HepG2 (cell line): Measurements from ENCODE around the gene FMNL2. TPM values are rescaled to one million over a fixed set of nuclear protein-coding genes. Genes with fewer than 3 reads are reported as not detected.

Source experiments
- ATM ChIP-seq: fragments of 450-650 bp; IDR thresholded peaks from 2 replicates; pipeline ENCODE4 v1.7.1; 2017; ENCODE audit warnings: mild to moderate bottlenecking, borderline replicate concordance
- CERS6 ChIP-seq: sonication (generic); formaldehyde crosslinking; IDR thresholded peaks from 2 replicates; pipeline ENCODE4 v1.5.0; 2020; ENCODE audit warnings: missing genetic modification reagents
- CHD2 ChIP-seq: IDR thresholded peaks from 2 replicates; pipeline ENCODE4 v1.6.1; 2011; ENCODE audit warnings: low read depth, low read length, improper control_type of control experiment
- CHD4 ChIP-seq: fragments of 200-600 bp; sonication (generic); IDR thresholded peaks from 2 replicates; pipeline ENCODE4 v1.7.0; 2017; ENCODE audit warnings: mild to moderate bottlenecking, low read length, borderline replicate concordance
- FOXA1 ChIP-seq, 2 experiments: fragments of 450-650 bp in 1 of 2; sonication (generic) in 1 of 2; formaldehyde crosslinking in 1 of 2; IDR thresholded peaks; 2 replicates each; pipeline versions ENCODE4 v1.4.0 to v1.6.1; 2016 to 2020; ENCODE audit warnings: missing genetic modification reagents in 1 of 2
- GABPA ChIP-seq, 2 experiments: IDR thresholded peaks; 2 replicates each; pipeline ENCODE4 v1.6.1; 2011 to 2016; ENCODE audit warnings: low read depth in 2 of 2, low read length in 1 of 2, missing biosample characterization in 1 of 2, missing genetic modification characterization in 1 of 2
- IRX3 ChIP-seq: sonication (generic); formaldehyde crosslinking; IDR thresholded peaks from 2 replicates; pipeline ENCODE4 v1.8.1; 2023; ENCODE audit warnings: mild to moderate bottlenecking, low read depth, missing genetic modification reagents, borderline replicate concordance
- MYNN ChIP-seq: sonication (generic); formaldehyde crosslinking; IDR thresholded peaks from 2 replicates; pipeline ENCODE4 v1.4.0; 2020; ENCODE audit warnings: mild to moderate bottlenecking, low read depth, missing genetic modification reagents
- NFAT5 ChIP-seq: sonication (generic); formaldehyde crosslinking; IDR thresholded peaks from 2 replicates; pipeline ENCODE4 v1.4.0; 2020; ENCODE audit warnings: missing genetic modification reagents
- POGK ChIP-seq: sonication (generic); formaldehyde crosslinking; conservative IDR thresholded peaks from 2 replicates; pipeline ENCODE4 v1.8.0; 2022; ENCODE audit warnings: mild to moderate bottlenecking, moderate library complexity, missing genetic modification reagents
- RFX3 ChIP-seq: IDR thresholded peaks from 2 replicates; pipeline ENCODE4 v1.6.1; 2016; ENCODE audit warnings: missing biosample characterization, missing genetic modification reagents
- ZKSCAN8 ChIP-seq: IDR thresholded peaks from 2 replicates; pipeline ENCODE4 v1.6.1; 2016; ENCODE audit warnings: borderline replicate concordance, missing genetic modification reagents, missing compliant biosample characterization
- ZNF12 ChIP-seq: sonication (generic); formaldehyde crosslinking; IDR thresholded peaks from 2 replicates; pipeline ENCODE4 v1.5.0; 2020; ENCODE audit warnings: missing genetic modification reagents
- ZNF383 ChIP-seq: sonication (generic); formaldehyde crosslinking; IDR thresholded peaks from 2 replicates; pipeline ENCODE4 v1.4.0; 2020; ENCODE audit warnings: missing genetic modification reagents, mild to moderate bottlenecking, borderline replicate concordance
- ZNF503 ChIP-seq: sonication (generic); formaldehyde crosslinking; IDR thresholded peaks from 2 replicates; pipeline ENCODE4 v1.4.0; 2020; ENCODE audit warnings: missing genetic modification reagents
- ZNF740 ChIP-seq: sonication (generic); formaldehyde crosslinking; IDR thresholded peaks from 2 replicates; pipeline ENCODE4 v1.4.0; 2020; ENCODE audit warnings: missing genetic modification reagents
- ZNF781 ChIP-seq: sonication (generic); formaldehyde crosslinking; IDR thresholded peaks from 2 replicates; pipeline ENCODE4 v1.5.1; 2020; ENCODE audit warnings: borderline replicate concordance, mild to moderate bottlenecking, missing genetic modification reagents; ENCODE audit errors: not compliant biosample characterization
- ZNF790 ChIP-seq: sonication (generic); formaldehyde crosslinking; IDR thresholded peaks from 2 replicates; pipeline ENCODE4 v1.8.0; 2022; ENCODE audit warnings: missing genetic modification reagents, mild to moderate bottlenecking, borderline replicate concordance
- ZSCAN22 ChIP-seq: sonication (generic); formaldehyde crosslinking; IDR thresholded peaks from 2 replicates; pipeline ENCODE4 v1.4.0; 2020; ENCODE audit warnings: mild to moderate bottlenecking, missing genetic modification reagents
- ZSCAN29 ChIP-seq: sonication (generic); formaldehyde crosslinking; conservative IDR thresholded peaks from 2 replicates; pipeline ENCODE4 v1.4.0; 2020; ENCODE audit warnings: mild to moderate bottlenecking, missing genetic modification reagents
- polyA plus RNA-seq, 8 experiments: library from polyadenylated mRNA; depleted of rRNA in 3 of 8; stranded (reverse) in 7 of 8; unstranded in 1 of 8; fragments of >200 nt; fragmentation: Illumina TruSeq in 4 of 8; extraction: Trizol in 4 of 8; gene quantifications; 2 replicates each; pipeline versions ENCODE4 v1.2.1 to v1.2.3, GENCODE V29; 2011 to 2016; ENCODE audit warnings: low read depth in 4 of 8, missing spikeins in 1 of 8, mixed read lengths in 1 of 8; ENCODE audit not compliant: insufficient read depth in 1 of 8
- total RNA-seq, 5 experiments: library from RNA; depleted of rRNA; stranded (reverse); fragments of >200 nt; fragmentation: Illumina TruSeq; extraction: Trizol; gene quantifications; 2 replicates each; pipeline ENCODE4 v1.2.3, GENCODE V29; 2016; ENCODE audit warnings: low read depth in 1 of 5

The FMNL2 gene
- total and polyA plus RNA-seq, 2 of the 13 experiments (the other 11 are each of a cell fraction or from before 2014, with no cell fraction given): 66.5 to 67.7 TPM

- no peak for TF ChIP-seq NFAT5 (CRISPR knock-in tag)
- TF ChIP-seq ZNF781 (CRISPR knock-in tag): no peak
- TF ChIP-seq POGK (CRISPR knock-in tag): no peak
- no peak for TF ChIP-seq CERS6 (CRISPR knock-in tag)
- TF ChIP-seq ZKSCAN8 (CRISPR knock-in tag): no peak
- TF ChIP-seq ZNF740 (CRISPR knock-in tag): no peak
- no peak for TF ChIP-seq ZNF383 (CRISPR knock-in tag)
- no peak for TF ChIP-seq CHD2
- TF ChIP-seq CHD4: 0 out of 2 replicates have a peak, but pooled peaks have one; percentile 43
- no peak for TF ChIP-seq FOXA1 (IDR thresholded peaks at IDR 0.05)
- TF ChIP-seq FOXA1 (CRISPR knock-in tag; IDR thresholded peaks at IDR 0.05): no peak
- TF ChIP-seq GABPA (IDR thresholded peaks at IDR 0.05; ENCODE audit: low read depth, low read length): no peak
- no peak for TF ChIP-seq GABPA (CRISPR knock-in tag; IDR thresholded peaks at IDR 0.05; ENCODE audit: low read depth)
- no peak for TF ChIP-seq ZNF790 (CRISPR knock-in tag)
- no peak for TF ChIP-seq MYNN (CRISPR knock-in tag)
- no peak for TF ChIP-seq ATM
- TF ChIP-seq ZSCAN22 (CRISPR knock-in tag): no peak
- TF ChIP-seq ZNF503 (CRISPR knock-in tag): no peak
- TF ChIP-seq ZSCAN29 (CRISPR knock-in tag): no peak
- no peak for TF ChIP-seq RFX3 (CRISPR knock-in tag)
- no peak for TF ChIP-seq ZNF12 (CRISPR knock-in tag)
- TF ChIP-seq IRX3 (CRISPR knock-in tag): no peak
Measured at GRCh38 chr2:152335726-152336118, 748 bp downstream of the FMNL2 start (continued).
